ENCODE results near the gene MPZL2. TPM values are rescaled to one million over a fixed set of nuclear protein-coding genes. Genes with fewer than 3 reads are reported as not detected.

The MPZL2 gene
- total and polyA plus RNA-seq, 2 of the 13 experiments (the other 11 are each of a cell fraction or from before 2014, with no cell fraction given), result 27.9 to 53.7 TPM

DNA sequence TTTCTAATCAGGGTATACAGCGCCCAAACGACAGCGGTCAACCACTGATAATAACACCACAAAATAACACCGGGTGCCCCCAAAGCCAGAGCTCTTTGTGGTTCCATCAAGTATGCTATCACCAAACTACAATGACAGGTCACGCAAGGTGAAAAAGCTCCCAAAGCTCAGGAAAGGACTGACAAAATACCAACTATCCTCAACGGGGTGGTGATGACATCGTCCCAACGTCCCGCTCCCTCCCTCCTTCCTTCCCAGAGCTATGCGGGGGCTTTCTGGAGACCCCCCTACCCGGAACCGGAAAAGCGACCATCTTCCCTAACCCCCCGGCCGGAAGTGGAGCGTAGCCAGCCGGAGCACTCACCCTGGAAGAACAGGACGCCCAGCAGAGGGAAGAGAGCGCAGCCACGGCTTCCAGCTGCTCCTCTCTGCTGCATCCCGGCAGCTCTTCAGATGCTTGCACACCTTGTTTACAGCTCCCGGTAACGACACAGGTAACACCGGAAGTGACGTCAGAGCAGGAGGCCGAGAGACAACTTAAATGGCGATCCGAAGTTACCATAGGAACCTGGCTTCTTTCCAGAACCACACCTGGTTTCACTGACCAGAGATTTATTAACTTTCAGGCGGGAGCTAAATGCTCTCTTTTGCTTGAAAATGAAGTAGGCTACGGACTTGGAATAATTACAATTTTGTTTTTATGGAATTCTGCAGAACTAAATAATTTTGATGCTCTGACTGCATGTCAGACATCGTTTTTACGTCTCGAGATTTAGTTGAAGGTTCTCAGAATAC lies 12.0 kb downstream of the MPZL2 start, which contains the start of gene MPZL3 (continued):
- peak; percentile 63; the same call in 1 of the 2 replicates for TF ChIP-seq ZNF232 (CRISPR knock-in tag; IDR thresholded peaks at IDR 0.05; ENCODE audit: borderline replicate concordance)
- TF ChIP-seq TGIF2 (CRISPR knock-in tag; IDR thresholded peaks at IDR 0.05), result peak; percentile 63; the same call in 1 of the 2 replicates
- peak; percentile 47; the same call in 1 of the 2 replicates for TF ChIP-seq NR2F2 (IDR thresholded peaks at IDR 0.05; ENCODE audit: borderline replicate concordance, low read depth)
- TF ChIP-seq SOX13 (IDR thresholded peaks at IDR 0.05), result no peak
- 0 out of 4 replicates have a peak, but pooled peaks of 1 of the 2 experiments have one; percentile 12 for TF ChIP-seq SOX13 (CRISPR knock-in tag; conservative IDR thresholded peaks at IDR 0.05 in 1 of 2, IDR thresholded peaks at IDR 0.05 in 1 of 2)
- TF ChIP-seq, protein P1, sequence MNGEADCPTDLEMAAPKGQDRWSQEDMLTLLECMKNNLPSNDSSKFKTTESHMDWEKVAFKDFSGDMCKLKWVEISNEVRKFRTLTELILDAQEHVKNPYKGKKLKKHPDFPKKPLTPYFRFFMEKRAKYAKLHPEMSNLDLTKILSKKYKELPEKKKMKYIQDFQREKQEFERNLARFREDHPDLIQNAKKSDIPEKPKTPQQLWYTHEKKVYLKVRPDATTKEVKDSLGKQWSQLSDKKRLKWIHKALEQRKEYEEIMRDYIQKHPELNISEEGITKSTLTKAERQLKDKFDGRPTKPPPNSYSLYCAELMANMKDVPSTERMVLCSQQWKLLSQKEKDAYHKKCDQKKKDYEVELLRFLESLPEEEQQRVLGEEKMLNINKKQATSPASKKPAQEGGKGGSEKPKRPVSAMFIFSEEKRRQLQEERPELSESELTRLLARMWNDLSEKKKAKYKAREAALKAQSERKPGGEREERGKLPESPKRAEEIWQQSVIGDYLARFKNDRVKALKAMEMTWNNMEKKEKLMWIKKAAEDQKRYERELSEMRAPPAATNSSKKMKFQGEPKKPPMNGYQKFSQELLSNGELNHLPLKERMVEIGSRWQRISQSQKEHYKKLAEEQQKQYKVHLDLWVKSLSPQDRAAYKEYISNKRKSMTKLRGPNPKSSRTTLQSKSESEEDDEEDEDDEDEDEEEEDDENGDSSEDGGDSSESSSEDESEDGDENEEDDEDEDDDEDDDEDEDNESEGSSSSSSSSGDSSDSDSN (CRISPR knock-in tag; IDR thresholded peaks at IDR 0.05), result peak; percentile 47
- TF ChIP-seq CEBPZ (IDR thresholded peaks at IDR 0.05; ENCODE audit: low read length), result no peak
- no peak for TF ChIP-seq ZNF513 (CRISPR knock-in tag; conservative IDR thresholded peaks at IDR 0.05)
- TF ChIP-seq, protein P2, sequence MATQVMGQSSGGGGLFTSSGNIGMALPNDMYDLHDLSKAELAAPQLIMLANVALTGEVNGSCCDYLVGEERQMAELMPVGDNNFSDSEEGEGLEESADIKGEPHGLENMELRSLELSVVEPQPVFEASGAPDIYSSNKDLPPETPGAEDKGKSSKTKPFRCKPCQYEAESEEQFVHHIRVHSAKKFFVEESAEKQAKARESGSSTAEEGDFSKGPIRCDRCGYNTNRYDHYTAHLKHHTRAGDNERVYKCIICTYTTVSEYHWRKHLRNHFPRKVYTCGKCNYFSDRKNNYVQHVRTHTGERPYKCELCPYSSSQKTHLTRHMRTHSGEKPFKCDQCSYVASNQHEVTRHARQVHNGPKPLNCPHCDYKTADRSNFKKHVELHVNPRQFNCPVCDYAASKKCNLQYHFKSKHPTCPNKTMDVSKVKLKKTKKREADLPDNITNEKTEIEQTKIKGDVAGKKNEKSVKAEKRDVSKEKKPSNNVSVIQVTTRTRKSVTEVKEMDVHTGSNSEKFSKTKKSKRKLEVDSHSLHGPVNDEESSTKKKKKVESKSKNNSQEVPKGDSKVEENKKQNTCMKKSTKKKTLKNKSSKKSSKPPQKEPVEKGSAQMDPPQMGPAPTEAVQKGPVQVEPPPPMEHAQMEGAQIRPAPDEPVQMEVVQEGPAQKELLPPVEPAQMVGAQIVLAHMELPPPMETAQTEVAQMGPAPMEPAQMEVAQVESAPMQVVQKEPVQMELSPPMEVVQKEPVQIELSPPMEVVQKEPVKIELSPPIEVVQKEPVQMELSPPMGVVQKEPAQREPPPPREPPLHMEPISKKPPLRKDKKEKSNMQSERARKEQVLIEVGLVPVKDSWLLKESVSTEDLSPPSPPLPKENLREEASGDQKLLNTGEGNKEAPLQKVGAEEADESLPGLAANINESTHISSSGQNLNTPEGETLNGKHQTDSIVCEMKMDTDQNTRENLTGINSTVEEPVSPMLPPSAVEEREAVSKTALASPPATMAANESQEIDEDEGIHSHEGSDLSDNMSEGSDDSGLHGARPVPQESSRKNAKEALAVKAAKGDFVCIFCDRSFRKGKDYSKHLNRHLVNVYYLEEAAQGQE (IDR thresholded peaks at IDR 0.05; ENCODE audit: borderline replicate concordance in 1 of 2, low read depth in 1 of 2, low read length in 2 of 2), result 0 out of 4 replicates have a peak, but pooled peaks of 1 of the 2 experiments have one; percentile 11
- TF ChIP-seq THAP9 (CRISPR knock-in tag; IDR thresholded peaks at IDR 0.05; ENCODE audit: borderline replicate concordance), result peak; percentile 86; the same call in 1 of the 2 replicates
